Measurements from ENCODE around the gene EPHA6. TPM values are rescaled to one million over a fixed set of nuclear protein-coding genes. Genes with fewer than 3 reads are reported as not detected.
A peak's percentile ranks its signal among the peaks of the same experiment; 100 is the strongest.

EPHA6 gene
- total RNA-seq, 2 experiments from 2014 or later = not detected

DNA sequence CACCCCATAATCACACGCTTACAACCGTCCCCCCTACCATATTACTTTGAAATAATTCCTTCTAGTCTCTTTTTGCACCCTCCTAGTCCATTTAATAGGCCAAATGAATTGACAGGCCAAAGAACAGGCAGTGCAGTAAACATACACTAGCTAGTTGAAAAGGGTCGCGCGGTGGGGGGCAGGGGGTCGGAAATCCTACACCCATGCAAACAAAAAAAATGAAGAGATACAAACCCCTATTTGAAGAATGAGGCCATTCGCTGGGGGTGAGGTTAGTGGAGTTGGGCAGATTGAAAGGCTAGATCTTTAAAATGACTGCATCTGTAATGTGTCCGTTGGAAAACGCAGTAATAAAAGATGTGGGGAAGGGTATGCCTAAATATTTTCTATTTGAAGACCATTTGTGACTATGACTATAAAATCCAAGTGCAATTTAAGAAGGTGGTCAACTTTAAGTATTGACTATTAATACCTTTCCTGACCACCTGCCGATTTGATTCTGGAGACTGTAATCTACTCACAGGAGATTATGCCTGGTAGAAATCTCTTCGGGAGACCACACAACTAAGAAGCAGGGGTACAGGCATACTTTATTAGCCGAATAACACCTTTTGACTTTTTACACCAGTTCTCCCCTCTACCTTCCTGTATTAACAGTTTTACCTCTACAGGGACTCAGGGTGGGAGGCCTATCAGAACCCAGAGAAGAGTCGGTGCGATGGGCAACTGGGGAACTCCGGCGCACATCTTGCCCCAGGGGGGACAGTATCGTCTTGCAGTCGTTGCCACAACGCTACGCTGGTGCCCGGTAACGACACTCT, 949.4 kb downstream of the EPHA6 start:
- H3K9me3 Mint-ChIP-seq = no peaks in the 10 kb centered on the region
- no peaks in the 10 kb centered on the region for H3K36me3 ChIP-seq (ENCODE audit: insufficient read depth, low read length)
- intact Hi-C loops (cut with DNase I, micrococcal nuclease) = loop anchor here (5.0 to 10.0 kb wide), 2 partner anchors 759 to 1131 kb away; partner anchors contain the start of gene CLDND1 (in 1 of the 2)
- ATAC-seq (ENCODE audit: poor library complexity) (peak; percentile 54), DNase-seq (no peak)
- H3K9me3 ChIP-seq (ENCODE audit: control insufficient read depth in 1 of 2, insufficient read depth in 1 of 2, low read length in 2 of 2) = no peaks in the 10 kb centered on the region
- H3K4me1 Mint-ChIP-seq (ENCODE audit: low read depth) = peaks cover 39% of the 10 kb centered on the region
- H3K27ac Mint-ChIP-seq = peak overlapping the region; percentile 87
- peak overlapping the region; percentile 62 to 76 for H3K27ac ChIP-seq (ENCODE audit: low read depth in 1 of 2, low read length in 2 of 2)
- CTCF ChIA-PET = interaction anchor here (1.4 to 1.7 kb wide), 2 partner anchors 58 to 276 kb away, joined by 4 to 6 read pairs; partner anchors contain the start of gene CRYBG3
- peak overlapping the region; percentile 96 for H3K4me3 Mint-ChIP-seq
- TF ChIP-seq, protein P1, sequence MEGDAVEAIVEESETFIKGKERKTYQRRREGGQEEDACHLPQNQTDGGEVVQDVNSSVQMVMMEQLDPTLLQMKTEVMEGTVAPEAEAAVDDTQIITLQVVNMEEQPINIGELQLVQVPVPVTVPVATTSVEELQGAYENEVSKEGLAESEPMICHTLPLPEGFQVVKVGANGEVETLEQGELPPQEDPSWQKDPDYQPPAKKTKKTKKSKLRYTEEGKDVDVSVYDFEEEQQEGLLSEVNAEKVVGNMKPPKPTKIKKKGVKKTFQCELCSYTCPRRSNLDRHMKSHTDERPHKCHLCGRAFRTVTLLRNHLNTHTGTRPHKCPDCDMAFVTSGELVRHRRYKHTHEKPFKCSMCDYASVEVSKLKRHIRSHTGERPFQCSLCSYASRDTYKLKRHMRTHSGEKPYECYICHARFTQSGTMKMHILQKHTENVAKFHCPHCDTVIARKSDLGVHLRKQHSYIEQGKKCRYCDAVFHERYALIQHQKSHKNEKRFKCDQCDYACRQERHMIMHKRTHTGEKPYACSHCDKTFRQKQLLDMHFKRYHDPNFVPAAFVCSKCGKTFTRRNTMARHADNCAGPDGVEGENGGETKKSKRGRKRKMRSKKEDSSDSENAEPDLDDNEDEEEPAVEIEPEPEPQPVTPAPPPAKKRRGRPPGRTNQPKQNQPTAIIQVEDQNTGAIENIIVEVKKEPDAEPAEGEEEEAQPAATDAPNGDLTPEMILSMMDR (IDR thresholded peaks at IDR 0.05) = no peak
- no peaks in the 10 kb centered on the region for H3K27me3 Mint-ChIP-seq
- peak overlapping the region; percentile 87 for H3K4me3 ChIP-seq (ENCODE audit: low read length)
- no peaks in the 10 kb centered on the region for H3K27me3 ChIP-seq (ENCODE audit: control insufficient read depth in 1 of 2, insufficient read depth in 2 of 2, low read length in 2 of 2)
- peaks cover 13% of the 10 kb centered on the region for H3K36me3 Mint-ChIP-seq (ENCODE audit: low read depth)
- peaks cover 9% of the 10 kb centered on the region for H3K4me1 ChIP-seq (ENCODE audit: insufficient read depth, low read length)
- POLR2A ChIA-PET = interaction anchor here (1.0 to 1.3 kb wide), 7 partner anchors 10 to 1138 kb away, joined by 3 to 5 read pairs (median 4); partner anchors contain the start of genes CPOX, CRYBG3, DCBLD2 and RIOX2

DNA sequence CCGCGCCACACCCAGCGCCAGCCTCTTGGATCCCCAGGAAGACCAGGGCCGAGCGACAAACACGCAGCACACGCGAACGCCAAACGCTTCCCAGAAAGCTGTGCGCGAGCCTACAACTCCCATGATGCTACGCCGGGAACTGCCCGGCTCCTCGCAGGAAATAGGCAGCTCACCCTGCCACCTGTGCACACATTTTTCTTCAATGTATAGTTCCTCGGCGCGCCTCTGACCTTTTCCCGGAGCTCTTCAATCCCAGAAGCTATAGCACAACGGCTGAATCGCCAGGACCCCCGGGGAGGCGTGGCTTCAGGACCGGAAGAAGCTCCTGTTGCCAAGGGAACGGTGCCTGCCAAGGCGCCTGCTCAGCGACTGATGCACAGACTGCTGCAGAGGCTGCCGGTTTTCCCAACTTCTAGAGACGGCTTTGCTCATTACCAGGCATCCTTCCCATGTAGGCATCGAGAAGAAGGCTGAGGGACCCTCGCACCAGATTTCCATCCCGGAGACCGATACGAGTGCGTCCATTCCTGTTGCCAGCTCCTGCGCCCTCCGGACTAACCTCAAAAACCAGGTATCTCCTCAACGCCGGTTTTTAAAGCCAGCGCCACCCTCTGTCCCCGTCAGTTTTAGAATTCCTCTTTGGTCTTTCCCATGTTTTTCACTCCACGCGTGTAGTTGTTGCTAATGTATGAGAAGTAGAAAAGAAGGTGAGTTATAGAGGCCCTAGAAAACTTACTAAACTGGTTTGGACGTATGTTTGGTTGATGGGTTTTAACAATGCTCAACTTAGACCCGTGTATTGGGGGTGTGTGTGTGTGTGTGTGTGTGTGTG, 950.2 kb downstream of the EPHA6 start, which contains the start of gene ARL6:
ARL6 (plus strand) TSS at position 352 of the 832 bp plus-strand sequence. CDS start 3,350 bp downstream, outside the sequence.
- H3K4me1 Mint-ChIP-seq (ENCODE audit: low read depth) = peaks cover 39% of the 10 kb centered on the region
- H3K9me3 Mint-ChIP-seq = no peaks in the 10 kb centered on the region
- no peaks in the 10 kb centered on the region for H3K27me3 Mint-ChIP-seq
- Histone ChIP-seq H3K4me3 (ENCODE audit: low read length) (peak within 1 kb of the TSS; percentile 87), H3K27ac (ENCODE audit: low read depth in 1 of 2, low read length in 2 of 2) (peak within 1 kb of the TSS; percentile 62 to 76), H3K27me3 (ENCODE audit: control insufficient read depth in 1 of 2, insufficient read depth in 2 of 2, low read length in 2 of 2) (no peaks in the 10 kb centered on the region), H3K4me1 (ENCODE audit: insufficient read depth, low read length) (peaks cover 9% of the 10 kb centered on the region), H3K36me3 (ENCODE audit: insufficient read depth, low read length) (no peaks in the 10 kb centered on the region), H3K9me3 (ENCODE audit: control insufficient read depth in 1 of 2, insufficient read depth in 1 of 2, low read length in 2 of 2) (no peaks in the 10 kb centered on the region)
- TF ChIP-seq, protein P1 (IDR thresholded peaks at IDR 0.05) = no peak
- H3K27ac Mint-ChIP-seq = peak within 1 kb of the TSS; percentile 87
- POLR2A ChIA-PET = interaction anchor here (1.0 to 1.3 kb wide), 7 partner anchors 11 to 1137 kb away, joined by 3 to 5 read pairs (median 4); partner anchors contain the start of genes CPOX, CRYBG3, DCBLD2 and RIOX2
- DNase-seq = peak; percentile 38 to 85 (median 60)
- H3K4me3 Mint-ChIP-seq = peak within 1 kb of the TSS; percentile 96
- H3K36me3 Mint-ChIP-seq (ENCODE audit: low read depth) = peaks cover 21% of the 10 kb centered on the region
- ATAC-seq (ENCODE audit: poor library complexity) = peak; percentile 91
- CTCF ChIA-PET = interaction anchor here (0.6 to 1.7 kb wide), 4 partner anchors 46 to 275 kb away, joined by 3 to 6 read pairs (median 4); partner anchors contain the start of gene CRYBG3
- intact Hi-C loops (cut with DNase I, micrococcal nuclease) = loop anchor here (5.0 to 10.0 kb wide), 4 partner anchors 58 to 1130 kb away; partner anchors contain the start of genes CLDND1 (in 1 of the 2), CPOX (in 1 of the 2) and CRYBG3 (in 1 of the 2)

- Mint-ChIP-seq H3K4me3 (peak overlapping the region; percentile 96), H3K36me3 (ENCODE audit: low read depth) (peaks cover 28% of the 10 kb centered on the region), H3K4me1 (ENCODE audit: low read depth) (peaks cover 39% of the 10 kb centered on the region), H3K27me3 (no peaks in the 10 kb centered on the region), H3K27ac (peak overlapping the region; percentile 87), H3K9me3 (no peaks in the 10 kb centered on the region)
- Histone ChIP-seq H3K9me3 (ENCODE audit: control insufficient read depth in 1 of 2, insufficient read depth in 1 of 2, low read length in 2 of 2) (no peaks in the 10 kb centered on the region), H3K36me3 (ENCODE audit: insufficient read depth, low read length) (no peaks in the 10 kb centered on the region), H3K4me1 (ENCODE audit: insufficient read depth, low read length) (peaks cover 9% of the 10 kb centered on the region), H3K4me3 (ENCODE audit: low read length) (no peak overlapping the region), H3K27me3 (ENCODE audit: control insufficient read depth in 1 of 2, insufficient read depth in 2 of 2, low read length in 2 of 2) (no peaks in the 10 kb centered on the region), H3K27ac (ENCODE audit: low read depth in 1 of 2, low read length in 2 of 2) (no peak overlapping the region)
- POLR2A ChIA-PET = interaction anchor here (1.1 to 1.3 kb wide), 2 partner anchors 11 to 12 kb away, joined by 3 to 4 read pairs; no protein-coding TSS in a partner anchor
- CTCF ChIA-PET = interaction anchor here (1.0 to 1.7 kb wide), 3 partner anchors 45 to 274 kb away, joined by 3 to 6 read pairs (median 4); partner anchors contain the start of gene CRYBG3
- ATAC-seq (ENCODE audit: poor library complexity) (no peak), DNase-seq (no peak)
- TF ChIP-seq, protein P1 (IDR thresholded peaks at IDR 0.05) = no peak
- intact Hi-C loops (cut with DNase I, micrococcal nuclease) = loop anchor here in 1 of 2 experiments (5.0 to 10.0 kb wide), 3 partner anchors 57 to 1129 kb away; partner anchors contain the start of genes CPOX and CRYBG3
Observed at GRCh38 chr3:97765336-97765735, 950.9 kb downstream of the EPHA6 start.
